ENCODE results near the gene POC1A. TPM values are rescaled to one million over a fixed set of nuclear protein-coding genes. Genes with fewer than 3 reads are reported as not detected.

The POC1A gene
- total RNA-seq, 1 experiment from 2014 or later: 25.7 TPM

GRCh38 chr3:52086976-52087663 lies 67.1 kb downstream of the POC1A start:
- H3K9me3 ChIP-seq (ENCODE audit: control insufficient read depth, insufficient read depth, low read depth, low read length): no peaks in the 10 kb centered on the region
- in situ Hi-C loops (cut with HindIII; ENCODE audit: low pct_unique_long_range_greater_than_20kb, low sequenced_read_pairs) (no loop called here), intact Hi-C loops (cut with micrococcal nuclease; ENCODE audit: unreplicated experiment) (no loop called here)
- CTCF ChIA-PET: no interaction called here
- H3K36me3 ChIP-seq (ENCODE audit: control insufficient read depth, insufficient read depth, low read length): no peaks in the 10 kb centered on the region; the same call in 1 of the 2 replicates
- H3K4me3 ChIP-seq (ENCODE audit: low read depth in 2 of 2, low read length in 2 of 2): no peak overlapping the region
- TF ChIP-seq, protein P1, sequence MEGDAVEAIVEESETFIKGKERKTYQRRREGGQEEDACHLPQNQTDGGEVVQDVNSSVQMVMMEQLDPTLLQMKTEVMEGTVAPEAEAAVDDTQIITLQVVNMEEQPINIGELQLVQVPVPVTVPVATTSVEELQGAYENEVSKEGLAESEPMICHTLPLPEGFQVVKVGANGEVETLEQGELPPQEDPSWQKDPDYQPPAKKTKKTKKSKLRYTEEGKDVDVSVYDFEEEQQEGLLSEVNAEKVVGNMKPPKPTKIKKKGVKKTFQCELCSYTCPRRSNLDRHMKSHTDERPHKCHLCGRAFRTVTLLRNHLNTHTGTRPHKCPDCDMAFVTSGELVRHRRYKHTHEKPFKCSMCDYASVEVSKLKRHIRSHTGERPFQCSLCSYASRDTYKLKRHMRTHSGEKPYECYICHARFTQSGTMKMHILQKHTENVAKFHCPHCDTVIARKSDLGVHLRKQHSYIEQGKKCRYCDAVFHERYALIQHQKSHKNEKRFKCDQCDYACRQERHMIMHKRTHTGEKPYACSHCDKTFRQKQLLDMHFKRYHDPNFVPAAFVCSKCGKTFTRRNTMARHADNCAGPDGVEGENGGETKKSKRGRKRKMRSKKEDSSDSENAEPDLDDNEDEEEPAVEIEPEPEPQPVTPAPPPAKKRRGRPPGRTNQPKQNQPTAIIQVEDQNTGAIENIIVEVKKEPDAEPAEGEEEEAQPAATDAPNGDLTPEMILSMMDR (IDR thresholded peaks at IDR 0.05): no peak
- TF ChIP-seq SIN3A (IDR thresholded peaks at IDR 0.05; ENCODE audit: borderline replicate concordance, insufficient read depth, low read depth, low read length) (no peak), POLR2AphosphoS5 (IDR thresholded peaks at IDR 0.05; ENCODE audit: low read depth, low read length) (no peak)
- H3K27ac ChIP-seq (ENCODE audit: low read length): no peak overlapping the region
- POLR2A ChIA-PET: no interaction called here
- H3K27me3 ChIP-seq (ENCODE audit: control insufficient read depth, insufficient read depth, low read length): no peaks in the 10 kb centered on the region
- no peak for DNase-seq (ENCODE audit: low read depth, low spot score)
- no peak for ATAC-seq
- H3K4me1 ChIP-seq (ENCODE audit: control insufficient read depth, insufficient read depth, low read length): no peaks in the 10 kb centered on the region; the same call in 1 of the 2 replicates
- BruUV-seq (replicated peaks): no TSS peak

DNA sequence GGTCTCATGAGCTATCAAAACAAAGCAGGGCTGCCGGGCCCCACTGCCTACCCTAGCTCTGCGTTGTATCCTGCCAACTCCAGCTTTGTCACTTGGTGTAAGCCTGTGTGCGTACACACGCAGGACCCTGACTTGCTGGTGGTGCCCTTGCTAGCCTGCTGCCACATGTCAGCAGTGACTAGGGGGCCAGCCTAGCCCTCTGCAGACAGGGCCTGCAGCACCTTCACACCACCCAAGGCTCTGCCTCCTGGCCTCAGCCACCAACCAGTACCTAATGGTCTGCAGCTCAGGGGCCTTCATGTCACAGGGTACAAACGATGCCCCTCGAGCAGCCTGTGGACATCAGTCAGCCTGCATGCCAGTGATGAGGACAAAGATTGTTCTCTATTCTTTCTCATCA lies 67.8 kb downstream of the POC1A start:
- ChIA-PET CTCF (no interaction called here), POLR2A (no interaction called here)
- Histone ChIP-seq H3K36me3 (ENCODE audit: control insufficient read depth, insufficient read depth, low read length) (no peaks in the 10 kb centered on the region), H3K9me3 (ENCODE audit: control insufficient read depth, insufficient read depth, low read depth, low read length) (no peaks in the 10 kb centered on the region), H3K4me3 (ENCODE audit: low read depth in 2 of 2, low read length in 2 of 2) (no peak overlapping the region), H3K27me3 (ENCODE audit: control insufficient read depth, insufficient read depth, low read length) (no peaks in the 10 kb centered on the region), H3K27ac (ENCODE audit: low read length) (no peak overlapping the region), H3K4me1 (ENCODE audit: control insufficient read depth, insufficient read depth, low read length) (no peaks in the 10 kb centered on the region; the same call in 1 of the 2 replicates)
- no TSS peak for BruUV-seq (replicated peaks)
- TF ChIP-seq REST (IDR thresholded peaks at IDR 0.05; ENCODE audit: insufficient read depth in 1 of 2, low read depth in 2 of 2, low read length in 1 of 2) (no peak), POLR2AphosphoS5 (IDR thresholded peaks at IDR 0.05; ENCODE audit: low read depth, low read length) (no peak), SIN3A (IDR thresholded peaks at IDR 0.05; ENCODE audit: borderline replicate concordance, insufficient read depth, low read depth, low read length) (no peak), TCF7L2 (IDR thresholded peaks at IDR 0.05; ENCODE audit: low read depth, low read length) (no peak)
- TF ChIP-seq, protein P1 (IDR thresholded peaks at IDR 0.05): no peak
- ATAC-seq (no peak), DNase-seq (ENCODE audit: low read depth, low spot score) (no peak)
- in situ Hi-C loops (cut with HindIII; ENCODE audit: low pct_unique_long_range_greater_than_20kb, low sequenced_read_pairs) (no loop called here), intact Hi-C loops (cut with micrococcal nuclease; ENCODE audit: unreplicated experiment) (no loop called here)

Data from Panc1 (cell line).